ENCODE results near the gene BLM.
"Not testable (repeated sequence)": the region's sequence is repeated elsewhere in the genome, so short reads cannot be mapped to it uniquely, and the experiment has no call there.

BLM gene

GRCh38 chr15:90716976-90717821 is at the start of gene BLM:
BLM (plus strand) TSS chr15:90717346; CDS start chr15:90747393, 30,047 bp downstream.
- TF ChIP-seq CTCF (conservative IDR thresholded peaks at IDR 0.05; ENCODE audit: low read depth, low read length) = peak; percentile 45
- peak within 1 kb of the TSS; percentile 85 for H3K4me3 ChIP-seq (ENCODE audit: low read depth, low read length)
- DNase-seq (ENCODE audit: low read depth) = peak; percentile 98

GRCh38 chr15:90667755-90668345 is 49.3 kb upstream of the BLM start:
- DNase-seq (ENCODE audit: low read depth); H3K4me3 ChIP-seq (ENCODE audit: low read depth, low read length): not testable (repeated sequence)

GRCh38 chr15:90670631-90671030 is 46.5 kb upstream of the BLM start:
- not testable (repeated sequence) for H3K4me3 ChIP-seq (ENCODE audit: low read depth, low read length); DNase-seq (ENCODE audit: low read depth)

- no peak overlapping the region for H3K4me3 ChIP-seq (ENCODE audit: low read depth, low read length)
- TF ChIP-seq CTCF (conservative IDR thresholded peaks at IDR 0.05; ENCODE audit: low read depth, low read length) = no peak
- DNase-seq (ENCODE audit: low read depth) = no peak
These were observed 45.9 kb upstream of the BLM start for GRCh38 chr15:90671216-90671615.

- H3K4me3 ChIP-seq (ENCODE audit: low read depth, low read length); DNase-seq (ENCODE audit: low read depth): not testable (repeated sequence)
These were observed 43.8 kb upstream of the BLM start for GRCh38 chr15:90673357-90673756.

- TF ChIP-seq CTCF (conservative IDR thresholded peaks at IDR 0.05; ENCODE audit: low read depth, low read length) = no peak
- H3K4me3 ChIP-seq (ENCODE audit: low read depth, low read length) = no peak overlapping the region
- no peak for DNase-seq (ENCODE audit: low read depth)
These were observed 42.7 kb upstream of the BLM start for GRCh38 chr15:90674476-90674875.

- H3K4me3 ChIP-seq (ENCODE audit: low read depth, low read length) = no peak overlapping the region
These were observed 41.7 kb upstream of the BLM start for GRCh38 chr15:90675464-90675863.

More at GRCh38 chr15:90675464-90675863, 41.7 kb upstream of the BLM start:
- TF ChIP-seq CTCF (conservative IDR thresholded peaks at IDR 0.05; ENCODE audit: low read depth, low read length) = no peak
- DNase-seq (ENCODE audit: low read depth) = no peak

Measured in choroid plexus epithelial cell (primary cell).